ENCODE measurements around the gene SCLY.

The SCLY gene

GRCh38 chr2:238100049-238100820, 39.4 kb downstream of the SCLY start, which contains the start of gene ESPNL:
ESPNL (plus strand) TSS chr2:238100340; CDS start chr2:238100420, 80 bp downstream.
- ChIA-PET POLR2A (no interaction called here), CTCF (no interaction called here)
- no peak within 1 kb of the TSS for H3K4me3 ChIP-seq (ENCODE audit: low read depth, low read length)
- no peak for TF ChIP-seq CTCF (IDR thresholded peaks at IDR 0.05; ENCODE audit: insufficient read depth, low read length, missing control alignments)
- no peak for DNase-seq (ENCODE audit: low read depth, low spot score)

- CTCF ChIA-PET: no interaction called here
- POLR2A ChIA-PET: no interaction called here
- no peak overlapping the region for H3K4me3 ChIP-seq (ENCODE audit: low read depth, low read length)
- no peak for TF ChIP-seq CTCF (IDR thresholded peaks at IDR 0.05; ENCODE audit: insufficient read depth, low read length, missing control alignments)
- DNase-seq (ENCODE audit: low read depth, low spot score): no peak
These were observed 40.3 kb downstream of the SCLY start for GRCh38 chr2:238100821-238101771.

GRCh38 chr2:238101891-238102841, 41.4 kb downstream of the SCLY start:
- TF ChIP-seq CTCF (IDR thresholded peaks at IDR 0.05; ENCODE audit: insufficient read depth, low read length, missing control alignments): no peak
- CTCF ChIA-PET: no interaction called here

GRCh38 chr2:238102865-238103264, 42.1 kb downstream of the SCLY start:
- no peak for TF ChIP-seq CTCF (IDR thresholded peaks at IDR 0.05; ENCODE audit: insufficient read depth, low read length, missing control alignments)
- CTCF ChIA-PET: no interaction called here
- H3K4me3 ChIP-seq (ENCODE audit: low read depth, low read length): no peak overlapping the region
- no peak for DNase-seq (ENCODE audit: low read depth, low spot score)
- POLR2A ChIA-PET: no interaction called here

More at GRCh38 chr2:238101891-238102841, 41.4 kb downstream of the SCLY start:
- H3K4me3 ChIP-seq (ENCODE audit: low read depth, low read length): no peak overlapping the region
- POLR2A ChIA-PET: no interaction called here
- DNase-seq (ENCODE audit: low read depth, low spot score): no peak

- CTCF ChIA-PET: interaction anchor here (1.2 kb wide), 1 partner anchor 245 kb away, joined by 3 read pairs; no protein-coding TSS in a partner anchor
- TF ChIP-seq CTCF (IDR thresholded peaks at IDR 0.05; ENCODE audit: insufficient read depth, low read length, missing control alignments): no peak
- no peak for DNase-seq (ENCODE audit: low read depth, low spot score)
- POLR2A ChIA-PET: no interaction called here
- H3K4me3 ChIP-seq (ENCODE audit: low read depth, low read length): no peak overlapping the region
These were observed 42.8 kb downstream of the SCLY start for GRCh38 chr2:238103465-238104225.
